ENCODE results near the gene PGM5.

The PGM5 gene

DNA sequence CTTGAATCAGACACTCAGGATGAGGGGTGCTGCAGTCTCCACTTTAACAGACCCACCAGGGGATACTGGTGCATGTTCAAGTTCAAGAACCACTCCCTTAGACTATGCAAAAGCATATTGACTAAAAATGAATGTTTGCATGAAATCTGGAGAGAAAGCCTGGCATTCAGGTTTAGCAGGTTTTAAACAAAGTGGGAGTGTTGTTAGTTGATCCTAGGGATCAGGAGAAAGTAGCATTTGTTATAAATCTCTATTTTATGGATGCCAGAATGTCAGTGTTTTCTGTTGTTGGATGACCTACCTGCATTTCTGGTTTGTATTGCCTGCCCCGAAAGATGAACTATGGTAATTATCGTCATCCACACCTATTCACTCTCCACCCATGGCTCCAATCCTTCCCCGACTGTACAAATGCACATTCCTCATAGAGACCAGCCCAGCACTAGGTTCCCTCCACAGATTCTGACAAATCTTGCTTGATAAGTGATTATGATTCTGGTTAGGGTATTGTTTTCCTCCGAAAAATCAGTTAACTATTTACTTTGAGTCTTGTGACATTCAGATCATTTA lies 167.0 kb downstream of the PGM5 start:
- TF ChIP-seq, protein P1, sequence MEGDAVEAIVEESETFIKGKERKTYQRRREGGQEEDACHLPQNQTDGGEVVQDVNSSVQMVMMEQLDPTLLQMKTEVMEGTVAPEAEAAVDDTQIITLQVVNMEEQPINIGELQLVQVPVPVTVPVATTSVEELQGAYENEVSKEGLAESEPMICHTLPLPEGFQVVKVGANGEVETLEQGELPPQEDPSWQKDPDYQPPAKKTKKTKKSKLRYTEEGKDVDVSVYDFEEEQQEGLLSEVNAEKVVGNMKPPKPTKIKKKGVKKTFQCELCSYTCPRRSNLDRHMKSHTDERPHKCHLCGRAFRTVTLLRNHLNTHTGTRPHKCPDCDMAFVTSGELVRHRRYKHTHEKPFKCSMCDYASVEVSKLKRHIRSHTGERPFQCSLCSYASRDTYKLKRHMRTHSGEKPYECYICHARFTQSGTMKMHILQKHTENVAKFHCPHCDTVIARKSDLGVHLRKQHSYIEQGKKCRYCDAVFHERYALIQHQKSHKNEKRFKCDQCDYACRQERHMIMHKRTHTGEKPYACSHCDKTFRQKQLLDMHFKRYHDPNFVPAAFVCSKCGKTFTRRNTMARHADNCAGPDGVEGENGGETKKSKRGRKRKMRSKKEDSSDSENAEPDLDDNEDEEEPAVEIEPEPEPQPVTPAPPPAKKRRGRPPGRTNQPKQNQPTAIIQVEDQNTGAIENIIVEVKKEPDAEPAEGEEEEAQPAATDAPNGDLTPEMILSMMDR (IDR thresholded peaks at IDR 0.05) = no peak

DNA sequence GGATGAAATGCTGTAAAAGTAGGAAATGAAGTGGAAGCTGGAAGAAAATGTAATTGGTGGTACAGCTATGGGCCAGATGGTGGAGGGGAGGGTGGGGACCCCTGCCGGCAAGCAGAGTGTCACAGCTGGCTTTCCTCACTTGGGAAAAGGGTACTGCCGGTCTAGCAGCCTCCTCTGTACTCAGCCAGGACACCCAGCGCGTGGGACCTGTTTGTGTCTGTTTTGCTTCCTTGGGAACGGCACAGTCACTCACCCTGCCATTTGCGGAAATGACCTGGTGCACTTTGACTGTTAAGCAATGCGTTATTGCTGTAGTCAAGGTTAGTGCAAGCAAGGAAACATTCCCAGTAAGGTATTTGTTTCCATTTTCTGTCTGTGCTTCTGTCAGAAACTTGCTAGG lies 174.2 kb downstream of the PGM5 start:
- TF ChIP-seq, protein P1 (IDR thresholded peaks at IDR 0.05) = no peak

DNA sequence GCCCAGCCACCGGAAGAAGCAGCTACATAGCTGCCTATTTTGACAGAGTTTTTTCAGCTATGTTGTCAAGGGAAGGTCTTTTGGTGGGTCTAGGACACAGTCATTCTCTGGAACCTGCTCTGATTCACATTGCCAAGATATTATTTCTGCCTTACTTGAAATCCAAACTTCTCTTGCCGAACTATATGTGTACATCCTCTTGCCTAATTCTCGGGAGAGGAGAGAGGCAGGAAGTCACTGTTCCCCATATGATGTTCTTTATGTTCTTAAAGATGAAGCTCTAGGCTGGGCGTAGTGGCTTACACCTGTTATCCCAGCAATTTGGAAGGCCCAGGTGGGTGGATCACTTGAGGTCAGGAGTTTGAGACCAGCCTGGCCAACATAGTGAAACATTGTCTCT lies 175.7 kb downstream of the PGM5 start:
- TF ChIP-seq, protein P1 (IDR thresholded peaks at IDR 0.05) = no peak

DNA sequence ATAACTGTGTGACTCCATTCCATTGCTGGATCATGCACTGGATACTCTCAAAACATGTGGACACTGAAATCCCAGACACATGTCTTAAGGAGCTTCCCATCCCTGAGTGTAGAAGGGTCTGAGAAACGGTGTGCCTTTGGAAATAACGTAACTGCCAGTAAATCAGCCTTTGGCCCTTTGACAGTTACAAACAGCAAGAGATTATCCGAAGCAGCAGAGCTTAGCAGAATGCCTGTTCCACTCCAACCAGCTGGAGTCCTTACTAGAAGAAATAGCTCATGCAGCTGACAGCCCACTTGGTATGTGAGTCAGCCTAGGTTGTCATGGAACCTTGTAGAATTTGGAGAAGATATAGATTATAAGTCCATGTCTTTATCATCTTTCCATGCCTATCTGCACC lies 177.3 kb downstream of the PGM5 start:
- TF ChIP-seq, protein P1 (IDR thresholded peaks at IDR 0.05) = no peak

DNA sequence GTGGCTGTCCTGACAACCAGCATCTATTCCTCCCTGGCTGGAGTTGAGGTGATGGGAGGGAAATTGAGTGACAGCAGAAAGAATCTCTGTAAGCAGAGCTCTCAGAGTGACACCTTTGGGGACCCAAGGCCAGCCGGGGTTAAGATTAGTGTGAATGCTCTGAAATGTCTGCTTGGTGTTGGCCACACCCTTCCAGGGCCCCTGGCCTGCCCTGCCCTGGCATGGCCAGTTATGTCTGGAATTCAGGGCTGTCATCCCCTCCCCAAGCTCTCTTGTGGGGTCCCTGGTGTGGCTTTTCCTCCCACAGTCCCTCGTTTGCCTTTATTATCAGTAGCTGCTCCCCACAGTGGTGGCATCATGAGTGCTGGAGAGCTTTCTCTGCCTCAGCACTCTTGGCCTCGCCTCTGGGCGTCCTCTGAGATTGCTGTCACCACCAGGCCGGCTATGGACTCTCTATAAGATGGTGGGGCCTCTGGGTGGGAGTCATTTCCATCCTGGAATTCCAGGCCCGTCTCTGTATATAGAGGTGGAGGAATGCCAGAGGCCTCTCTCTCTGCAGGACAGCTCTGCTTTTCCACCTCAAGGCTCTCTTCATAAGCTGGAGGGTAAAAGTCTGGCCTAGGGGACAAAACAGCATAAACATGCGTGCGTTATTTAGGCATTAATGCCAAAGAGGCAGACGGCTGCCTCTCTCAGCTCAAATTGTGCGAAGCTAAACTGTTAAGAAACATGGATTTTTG lies 180.6 kb downstream of the PGM5 start:
- TF ChIP-seq, protein P1 (IDR thresholded peaks at IDR 0.05) = no peak

DNA sequence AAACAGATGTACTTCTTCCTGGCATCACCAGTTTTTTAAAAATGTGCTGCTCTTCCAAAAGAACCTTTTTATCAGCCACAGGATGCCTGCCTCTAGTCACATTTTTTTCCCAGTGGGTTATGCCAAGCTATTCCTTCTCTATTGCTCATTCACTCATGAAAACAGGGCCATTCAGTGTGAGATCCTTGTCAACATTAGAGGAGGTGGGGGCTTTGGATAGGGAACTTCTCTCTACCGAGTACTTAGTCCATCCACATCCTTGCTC lies 181.1 kb downstream of the PGM5 start:
- TF ChIP-seq, protein P1 (IDR thresholded peaks at IDR 0.05) = no peak

DNA sequence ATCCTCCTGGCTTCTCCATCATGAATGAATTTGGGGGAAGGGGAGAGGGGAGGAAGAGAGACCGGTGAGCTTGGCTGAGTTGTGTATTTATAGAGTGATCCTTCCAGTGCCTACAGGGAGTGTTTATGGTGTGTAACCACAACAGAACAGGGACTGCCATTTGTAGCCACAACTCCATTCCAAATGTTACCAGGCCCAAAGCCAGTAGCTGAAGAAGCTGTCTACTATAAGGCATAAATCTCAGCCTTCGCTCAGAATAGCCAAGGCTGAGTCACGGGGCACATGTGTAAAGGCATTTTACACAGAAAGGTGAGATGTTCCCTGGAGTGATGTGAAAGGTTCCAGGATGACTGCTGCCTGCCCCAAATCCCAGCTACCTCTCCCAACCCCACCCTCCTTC lies 181.8 kb downstream of the PGM5 start:
- TF ChIP-seq, protein P1 (IDR thresholded peaks at IDR 0.05) = no peak
